RKO (cell line): ENCODE measurements around the gene CADM2.
"Not testable (repeated sequence)": the region's sequence is repeated elsewhere in the genome, so short reads cannot be mapped to it uniquely, and the experiment has no call there.

ENCODE experiments used
- DNase-seq: peaks from one replicate; pipeline ENCODE4 v3.0.0-alpha.2; 2016; ENCODE audit warnings: low spot score

Gene CADM2

DNA sequence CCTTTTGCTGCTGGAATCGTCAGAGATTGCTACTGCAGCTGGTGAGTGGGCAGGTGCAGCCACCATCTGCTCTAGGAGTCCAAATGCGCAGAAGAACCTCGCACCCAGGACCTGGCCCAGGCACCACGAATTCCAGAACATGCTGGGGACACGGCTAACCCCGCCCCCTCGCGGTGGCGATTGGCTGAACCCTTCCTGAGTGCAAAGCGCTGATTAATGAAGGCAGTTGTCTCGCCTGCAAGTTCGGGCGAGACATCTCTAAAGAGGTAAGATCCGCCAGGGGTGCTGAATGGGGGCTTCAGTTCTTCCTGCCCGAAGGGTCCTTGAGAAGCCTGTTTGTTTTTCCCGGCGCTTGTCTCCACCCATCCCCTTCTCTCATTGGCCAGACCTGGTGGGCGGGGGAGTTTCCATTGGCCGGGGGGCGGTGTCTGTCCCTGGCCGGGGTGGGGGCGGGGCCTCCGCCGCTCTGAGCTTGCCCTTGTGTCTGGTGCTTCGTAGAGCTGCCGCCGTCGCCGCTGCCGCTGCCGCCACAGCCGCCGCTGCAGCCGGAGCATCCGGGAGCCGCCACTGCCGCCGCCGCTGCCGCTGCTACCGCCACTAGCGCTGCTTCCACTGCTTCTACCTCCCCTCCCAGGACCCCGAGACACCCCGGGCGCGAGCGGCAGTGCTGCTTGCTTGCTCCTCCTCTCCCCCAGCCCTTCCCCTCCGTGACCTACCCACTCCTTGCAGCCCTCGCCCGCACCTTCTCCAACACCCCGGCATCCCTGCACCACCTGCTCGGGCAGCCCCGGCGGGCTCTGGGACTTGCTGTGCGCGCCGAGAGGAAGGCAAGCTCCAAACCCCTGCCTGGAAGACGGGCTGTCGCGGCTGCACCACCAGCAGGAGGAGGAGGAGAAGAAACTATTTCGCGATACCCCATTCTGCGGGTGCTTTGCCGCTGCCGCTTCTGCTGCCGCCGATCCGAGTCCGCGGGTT is at the start of gene CADM2:
CADM2 (plus strand) TSS at position 495 of the 975 bp plus-strand sequence.
- no peak for DNase-seq

DNA sequence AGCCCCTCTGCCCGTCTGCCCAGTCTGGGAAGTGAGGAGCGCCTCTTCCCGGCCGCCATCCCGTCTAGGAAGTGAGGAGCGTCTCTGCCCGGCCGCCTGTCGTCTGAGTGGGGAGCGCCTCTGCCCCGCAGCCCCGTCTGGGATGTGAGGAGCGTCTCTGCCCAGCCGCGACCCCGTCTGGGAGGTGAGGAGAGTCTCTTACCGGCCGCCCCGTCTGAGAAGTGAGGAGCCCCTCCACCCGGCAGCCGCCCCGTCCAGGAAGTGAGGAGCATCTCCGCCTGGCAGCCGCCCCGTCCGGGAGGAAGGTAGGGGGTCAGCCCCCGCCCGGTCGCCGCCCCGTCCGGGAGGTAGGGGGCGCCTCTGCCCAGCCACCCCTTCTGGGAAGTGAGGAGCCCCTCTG is 40.2 kb upstream of the CADM2 start:
- not testable (repeated sequence) for DNase-seq

DNA sequence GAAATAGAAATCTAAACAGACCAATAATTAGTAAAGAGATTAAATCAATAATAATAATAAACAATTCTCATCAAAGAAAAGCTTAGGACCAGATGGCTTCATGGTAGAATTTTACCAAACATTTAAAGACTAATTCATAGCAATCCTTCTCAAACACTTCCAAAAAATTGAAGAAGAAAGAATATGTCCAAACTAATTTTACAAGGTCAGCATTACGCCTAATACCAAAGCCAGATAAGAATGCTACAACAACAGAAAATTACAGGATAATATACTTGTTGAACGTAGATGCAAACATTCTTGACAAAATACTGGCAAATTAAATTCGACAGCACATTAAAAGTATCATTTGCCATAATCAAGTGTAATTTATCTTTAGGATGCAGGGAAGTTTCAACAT is 36.1 kb upstream of the CADM2 start:
- DNase-seq, result no peak

DNA sequence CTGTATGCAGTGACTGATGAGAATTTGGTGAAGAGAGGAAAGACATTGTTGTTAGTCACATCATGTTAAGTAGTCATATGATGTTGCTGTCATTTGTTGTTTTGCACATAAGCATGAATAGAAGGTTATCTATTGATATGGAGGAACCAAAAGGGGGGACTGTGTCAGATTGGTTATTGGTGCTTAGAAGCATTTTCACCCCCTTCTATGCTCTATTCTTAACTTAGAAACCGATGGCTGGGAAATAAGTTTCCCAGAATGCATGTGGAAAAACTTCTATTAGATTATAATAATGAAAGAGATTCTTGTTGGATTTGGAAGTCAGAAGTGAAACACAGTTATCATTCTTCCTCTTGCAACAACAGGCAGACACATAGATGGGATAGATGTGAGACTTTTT is 33.2 kb upstream of the CADM2 start:
- DNase-seq, result no peak

DNA sequence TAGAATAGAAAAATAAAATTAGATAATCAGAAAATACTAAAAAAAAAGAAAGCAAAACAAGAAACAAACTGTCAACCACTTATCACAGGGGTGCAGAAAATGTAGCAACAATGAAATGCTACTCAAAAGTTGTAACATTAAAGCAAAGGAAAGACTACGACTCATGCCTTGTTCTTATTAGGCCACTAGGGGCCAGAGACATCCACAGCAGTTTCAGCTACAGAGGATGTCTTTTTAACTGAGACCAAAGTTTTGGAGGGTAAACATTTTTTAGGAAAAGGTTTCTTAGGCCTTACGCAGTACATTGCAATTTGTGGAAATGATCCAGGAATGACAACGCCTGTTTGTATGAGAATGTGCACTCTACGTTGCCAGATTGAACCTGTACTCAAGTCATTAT is 15.4 kb upstream of the CADM2 start:
- no peak for DNase-seq

DNA sequence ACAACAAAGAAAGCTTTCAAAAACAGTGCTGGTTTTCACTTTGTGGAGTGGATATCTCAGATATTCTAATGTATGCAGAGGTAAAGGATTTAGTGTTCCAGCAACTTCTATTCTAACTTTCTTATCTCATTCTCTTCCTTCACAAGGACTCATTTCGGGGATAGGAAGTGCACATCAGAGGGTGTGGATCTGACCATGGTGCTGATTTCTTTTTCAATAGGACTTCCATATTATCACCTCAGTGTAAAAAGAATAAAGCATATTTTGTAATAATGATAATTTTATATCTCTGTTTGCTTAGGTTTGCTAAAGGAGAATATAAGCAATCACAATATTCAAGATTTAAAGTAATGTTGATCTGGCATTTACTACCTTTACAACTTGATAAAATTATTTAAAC is 12.5 kb upstream of the CADM2 start:
- peak; percentile 43 for DNase-seq

DNA sequence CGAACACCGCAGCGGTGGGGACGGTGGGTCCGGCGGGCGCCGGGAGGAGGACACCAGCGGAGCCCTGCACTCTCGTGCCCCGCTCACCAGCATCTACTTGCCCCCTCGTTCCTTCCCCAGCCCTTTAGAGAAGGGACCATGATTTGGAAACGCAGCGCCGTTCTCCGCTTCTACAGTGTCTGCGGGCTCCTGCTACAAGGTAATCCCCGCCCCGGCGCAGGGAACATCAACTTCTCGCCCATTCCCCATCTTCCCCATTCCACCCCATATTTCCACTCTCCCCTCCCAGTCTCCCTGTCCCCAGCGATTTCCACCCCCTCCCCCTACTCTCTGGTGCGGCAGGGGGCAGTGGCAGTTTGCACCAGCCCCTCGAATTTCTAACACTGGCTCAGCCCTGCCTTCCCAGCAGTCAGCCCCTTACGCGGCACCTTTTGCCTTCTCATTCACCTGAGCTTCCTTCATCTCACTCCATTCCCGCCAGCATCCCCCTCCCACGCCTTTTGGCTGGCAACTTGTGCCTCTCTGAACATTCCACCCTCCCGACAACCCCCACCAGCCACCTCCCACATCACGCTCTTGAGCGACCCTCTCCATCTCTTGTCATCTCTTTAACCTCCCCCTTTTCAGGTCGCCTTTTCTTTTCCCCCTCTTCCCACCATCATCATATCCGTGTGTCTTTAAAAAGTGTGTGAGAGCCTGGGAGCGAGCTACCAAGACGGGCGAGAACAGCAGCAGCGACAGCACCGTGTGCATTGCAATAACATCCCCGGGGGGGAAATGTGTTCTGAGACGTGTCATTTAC is 882 bp downstream of the CADM2 start:
- no peak for DNase-seq

DNA sequence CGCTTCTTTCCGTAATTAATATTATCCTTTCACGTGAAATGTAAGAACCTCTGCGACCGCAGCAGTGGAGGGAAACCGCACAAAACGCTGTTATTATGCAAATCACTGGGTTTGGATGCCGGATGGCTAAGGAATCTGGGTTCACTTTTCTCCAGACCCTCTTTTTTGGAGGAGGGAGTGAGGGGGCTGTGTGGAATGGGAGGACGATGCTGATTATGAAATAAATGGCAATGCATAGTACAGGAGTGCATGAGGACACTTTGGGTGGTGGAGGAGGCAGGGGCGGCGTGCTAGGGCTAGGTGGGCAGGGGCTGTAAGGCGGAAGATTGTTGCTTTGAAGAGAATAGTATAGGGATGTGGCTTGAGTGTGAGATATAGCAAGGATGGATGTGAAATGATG is 1.8 kb downstream of the CADM2 start:
- DNase-seq, result no peak

DNA sequence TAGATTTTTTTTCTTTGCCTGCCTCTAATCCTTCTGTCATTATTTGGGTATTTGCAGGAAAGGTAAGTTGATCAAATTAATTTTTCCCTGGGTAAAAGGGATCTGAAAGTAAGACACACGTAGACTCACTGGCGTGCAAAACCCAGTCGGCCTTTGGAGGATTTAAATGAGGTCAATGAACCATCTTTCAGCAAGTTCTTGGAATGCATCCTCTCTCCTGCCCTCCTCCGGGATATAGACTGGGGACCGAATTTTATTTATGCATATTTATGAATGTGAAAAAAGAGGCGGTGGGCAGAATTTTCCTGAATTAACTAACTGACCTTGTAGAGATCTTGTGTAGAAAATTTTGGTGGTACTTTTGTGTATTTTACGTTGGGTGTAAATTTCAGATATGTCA is 2.2 kb downstream of the CADM2 start:
- DNase-seq, result no peak

DNA sequence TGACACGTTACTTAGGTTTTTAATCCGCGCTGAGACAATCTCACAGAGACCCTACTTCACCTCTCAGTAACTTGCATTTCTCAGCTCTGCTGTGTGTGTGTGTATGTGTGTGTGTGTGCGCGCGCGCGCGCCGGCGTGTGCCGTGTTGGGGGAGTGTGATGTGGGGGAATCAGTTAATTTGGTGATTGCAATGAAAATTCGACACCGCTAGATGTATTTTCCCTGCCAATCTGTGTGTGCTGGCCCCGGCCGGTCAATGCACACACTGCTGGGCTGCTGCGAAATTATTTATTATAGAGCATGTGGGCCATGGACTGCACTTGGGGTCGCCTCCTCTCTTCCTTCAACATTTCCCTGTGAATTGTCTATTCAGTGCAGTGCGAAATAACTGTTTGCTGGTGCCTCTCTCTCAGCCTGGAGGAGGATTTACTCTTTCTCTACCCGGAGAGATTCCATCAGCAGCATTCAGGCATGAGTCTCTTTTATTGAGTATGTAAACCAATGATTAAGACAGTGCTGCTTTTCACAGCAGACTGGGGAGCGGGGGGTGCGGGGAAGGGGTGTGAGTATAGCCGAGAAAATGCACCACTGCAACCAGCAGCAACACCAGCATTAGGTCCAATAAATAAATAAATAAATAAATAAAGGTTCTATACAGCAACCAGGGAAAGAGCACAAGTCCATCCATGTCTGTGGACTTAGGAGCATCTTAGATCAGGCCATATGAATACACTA is 2.9 kb downstream of the CADM2 start:
- no peak for DNase-seq

DNA sequence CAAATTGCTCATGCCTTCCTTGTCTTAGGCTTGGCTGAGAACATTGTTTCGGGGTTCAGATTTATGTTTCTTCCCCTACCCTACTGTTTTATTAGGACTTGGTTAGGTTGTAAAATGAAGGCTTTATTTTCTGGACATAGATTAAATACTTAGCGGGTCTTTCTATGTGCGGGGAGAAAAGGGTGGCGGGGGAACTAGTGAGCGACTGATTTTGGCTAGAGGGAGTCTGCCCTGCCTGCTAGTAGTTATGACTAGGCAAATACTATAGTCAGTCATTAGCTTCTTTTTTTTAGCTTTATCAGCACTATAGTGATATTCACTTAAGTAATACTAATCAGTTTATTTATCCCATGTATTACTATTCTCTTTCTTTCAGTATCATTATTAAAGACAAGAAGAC is 3.6 kb downstream of the CADM2 start:
- no peak for DNase-seq

DNA sequence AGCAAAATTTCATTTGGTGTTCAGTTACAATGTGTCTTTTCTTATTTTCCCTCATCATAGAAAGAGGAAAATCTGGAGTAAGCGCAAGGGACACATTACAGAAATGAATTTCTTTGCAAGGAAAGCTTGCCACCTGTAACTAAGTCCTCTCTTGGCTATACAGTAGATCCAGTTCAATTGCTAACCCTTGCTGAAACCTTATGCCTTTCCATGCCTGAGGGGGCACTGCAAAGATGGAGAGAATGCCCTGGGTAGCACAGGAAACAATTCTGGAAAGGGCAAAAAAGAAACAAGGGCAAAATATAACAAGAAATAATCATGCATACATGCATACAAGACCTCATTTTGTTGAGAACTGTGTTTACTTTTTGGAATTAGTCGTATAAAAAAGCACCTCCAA is 4.3 kb downstream of the CADM2 start:
- no peak for DNase-seq

DNA sequence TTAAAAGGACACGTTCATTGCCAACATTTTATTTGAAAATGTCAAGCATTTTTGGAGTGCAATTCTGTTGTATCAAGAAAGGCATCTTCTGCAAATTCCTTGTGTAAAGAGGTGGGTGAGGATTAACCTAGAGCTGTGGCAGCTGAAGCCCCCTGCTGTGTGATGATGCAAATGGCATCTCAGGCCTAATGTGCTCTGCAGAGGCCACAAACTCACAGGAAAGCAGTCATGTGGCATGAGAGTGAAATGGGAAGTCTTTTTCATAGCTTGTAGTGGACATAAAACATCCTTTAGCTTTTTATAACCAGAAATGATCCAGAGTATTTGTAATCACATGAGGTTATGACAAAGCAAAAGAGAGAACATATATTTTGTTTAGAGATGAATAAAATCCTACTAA is 6.4 kb downstream of the CADM2 start:
- DNase-seq, result peak; percentile 60

DNA sequence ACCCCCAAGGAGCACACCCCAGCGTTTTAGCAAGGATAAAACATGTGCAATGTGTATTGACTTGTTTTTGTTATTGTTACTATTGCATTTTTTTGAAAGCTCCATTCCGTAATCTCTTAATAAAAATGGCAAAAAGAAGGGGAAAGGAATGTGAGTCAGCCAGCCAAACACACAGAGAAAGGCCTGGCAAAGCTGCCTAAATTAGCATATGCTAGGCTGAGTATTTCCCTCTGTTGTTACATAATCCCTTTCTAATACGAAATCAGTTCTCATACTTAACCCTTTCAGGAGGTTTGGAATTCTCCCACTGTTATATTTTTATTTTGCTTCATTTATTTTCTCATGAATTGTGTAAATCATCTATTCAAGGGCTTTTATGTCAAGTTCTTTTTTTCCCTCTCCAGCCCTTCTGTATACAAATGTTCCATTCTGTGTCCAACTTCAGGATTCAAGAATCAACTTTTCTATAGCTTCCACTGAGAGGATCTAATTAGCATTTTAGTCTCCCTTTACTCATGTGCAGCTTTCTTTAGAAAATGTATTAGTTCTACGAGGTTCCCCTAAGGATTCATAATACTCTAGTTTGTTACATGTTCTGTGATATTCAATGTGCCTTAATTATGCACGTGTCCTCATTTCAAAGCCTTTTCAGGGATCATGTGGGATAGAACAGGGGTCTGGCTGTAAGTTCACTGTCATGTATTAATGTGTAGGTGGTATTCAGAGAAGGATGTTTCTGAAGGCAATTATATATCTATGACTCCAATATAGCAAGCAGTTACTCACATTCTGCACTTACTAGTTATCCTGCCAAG is 9.2 kb downstream of the CADM2 start:
- DNase-seq, result no peak

DNA sequence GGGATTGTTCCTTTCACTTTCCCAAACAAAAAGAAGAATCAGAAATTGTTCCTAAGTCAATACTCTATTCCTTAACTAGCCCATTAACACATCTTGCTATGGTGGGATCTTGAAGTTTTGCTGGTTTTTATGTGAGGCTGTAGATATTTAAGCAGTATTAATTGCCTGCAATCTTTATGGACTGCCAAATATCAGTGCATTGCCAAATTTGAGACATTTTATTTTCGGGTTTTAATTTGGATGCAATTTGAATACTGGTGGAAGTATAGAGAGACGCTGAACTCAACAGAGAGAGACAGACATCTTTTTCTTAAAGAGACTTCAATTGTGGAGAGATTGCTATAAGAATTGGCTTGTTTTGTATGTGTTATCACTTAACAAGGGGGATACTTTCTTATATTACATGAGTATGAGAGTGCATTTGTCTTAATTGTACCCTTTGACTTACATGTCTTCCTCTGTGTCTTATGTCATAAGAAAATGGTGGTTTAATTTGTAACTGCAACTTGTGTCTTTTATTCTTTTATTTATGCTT is 10.0 kb downstream of the CADM2 start:
- no peak for DNase-seq

DNA sequence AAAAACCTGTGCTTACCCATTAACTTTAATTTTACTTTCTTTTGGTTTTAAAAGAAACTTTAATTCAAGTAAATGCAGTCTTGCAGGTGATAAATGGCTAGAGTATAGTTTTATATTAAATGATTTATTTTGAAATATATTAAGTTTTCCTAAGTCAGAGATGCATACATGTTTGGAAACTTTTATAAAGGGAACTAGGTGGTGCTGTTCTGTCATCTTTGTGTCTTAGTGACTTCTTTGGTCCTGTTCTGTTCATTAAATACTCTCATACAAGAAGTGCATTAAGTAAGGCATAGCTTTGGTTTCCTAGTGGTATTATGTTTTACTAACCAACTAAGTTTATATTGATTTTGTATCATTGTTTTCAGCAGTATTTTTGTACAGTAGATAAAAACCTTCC is 15.6 kb downstream of the CADM2 start:
- DNase-seq, result peak; percentile 46

DNA sequence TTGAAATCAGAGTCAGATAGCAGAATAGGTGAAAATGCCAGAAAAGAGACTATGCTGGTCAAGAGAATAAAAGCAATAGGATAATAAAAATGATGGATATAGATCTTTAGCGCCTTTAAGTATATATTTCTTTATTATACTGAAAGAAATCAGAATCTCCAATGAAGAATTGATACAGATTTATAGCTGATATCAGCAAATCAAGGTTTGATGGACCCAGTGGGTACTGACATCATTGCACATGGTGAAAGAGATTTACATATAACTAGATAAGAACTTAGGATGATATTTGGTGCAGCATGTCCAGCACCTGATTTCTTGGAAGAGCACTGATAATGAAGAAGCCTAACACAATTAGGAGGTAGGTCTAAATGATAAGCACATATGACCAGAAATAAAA is 18.2 kb downstream of the CADM2 start:
- DNase-seq, result no peak

DNA sequence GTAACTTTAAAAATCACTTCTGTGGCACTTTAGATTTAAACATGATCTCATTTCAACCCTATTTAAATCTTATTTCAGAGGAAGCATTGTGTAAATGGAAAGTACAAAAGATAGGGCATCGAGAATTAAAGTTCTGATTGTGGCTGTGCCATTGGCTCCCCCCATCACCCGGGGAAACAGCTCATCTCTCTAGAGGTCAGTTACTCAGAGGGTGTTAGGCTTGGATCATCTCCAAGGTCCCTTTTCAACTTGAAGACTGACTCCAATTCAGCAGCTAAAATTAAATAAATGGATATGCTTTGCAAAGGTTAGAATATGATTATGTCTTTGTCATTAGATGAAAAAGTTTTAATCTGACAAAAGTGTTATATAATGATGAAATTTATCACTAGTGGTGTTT is 20.1 kb downstream of the CADM2 start:
- peak; percentile 20 for DNase-seq

DNA sequence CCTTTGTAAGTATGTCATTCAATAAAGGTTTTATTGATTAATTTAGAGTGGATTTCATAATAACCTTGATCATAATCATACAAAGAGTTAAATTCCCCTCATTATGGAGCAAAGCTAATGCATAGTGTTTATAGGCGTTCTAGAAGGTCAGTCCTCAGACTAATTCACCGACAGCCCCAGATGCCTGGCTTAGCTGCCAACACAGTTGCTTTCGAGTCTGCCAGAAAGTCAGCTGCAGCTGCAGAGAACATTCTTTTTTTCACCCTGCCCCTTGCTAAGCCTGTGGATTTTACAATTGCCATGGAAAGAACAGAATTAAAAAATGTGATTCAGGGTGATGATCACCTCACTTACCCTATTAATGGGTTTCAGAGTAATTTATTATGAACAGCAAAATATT is 21.2 kb downstream of the CADM2 start:
- no peak for DNase-seq

DNA sequence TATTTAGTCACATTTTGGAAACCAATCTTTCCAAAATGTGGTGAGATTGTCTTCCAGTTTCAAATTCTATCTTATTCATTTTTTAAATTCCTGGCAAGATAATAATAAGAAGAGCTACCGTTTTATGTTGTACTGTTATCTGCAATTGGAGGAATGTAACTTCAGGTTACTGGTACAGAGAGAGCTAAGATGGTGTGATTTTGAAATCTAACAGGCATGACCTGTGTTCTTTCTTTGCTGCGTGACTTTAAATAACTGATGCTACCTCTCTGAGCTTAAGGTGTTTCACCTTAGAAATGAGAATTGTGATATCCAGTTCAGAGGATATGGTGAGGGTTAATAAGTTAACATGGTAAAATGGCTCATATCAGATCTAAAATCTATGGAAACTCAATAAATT is 21.7 kb downstream of the CADM2 start:
- no peak for DNase-seq

DNA sequence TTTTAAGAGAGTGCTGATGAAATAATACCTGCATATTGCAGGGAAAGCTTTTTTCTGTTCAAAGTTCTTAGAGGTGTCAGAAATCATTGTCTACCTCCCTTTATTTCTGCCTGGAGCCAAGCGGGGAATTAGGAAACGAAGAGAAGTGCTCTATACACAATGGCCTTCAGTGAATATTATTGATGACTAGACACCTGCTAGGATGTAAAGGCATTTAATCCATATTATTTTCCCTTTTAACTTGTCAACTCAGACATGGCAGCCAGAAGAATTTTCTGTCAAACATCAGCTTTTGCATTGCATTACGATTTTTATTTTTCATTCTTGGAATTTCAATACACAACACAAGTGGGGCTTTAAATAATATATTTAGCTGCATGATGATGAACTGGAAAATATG is 24.7 kb downstream of the CADM2 start:
- DNase-seq, result no peak
